Neuronal stem cell (in vitro differentiated cells): ENCODE results near the gene MIOS.

Experiments used
- DNase-seq: peaks from one replicate; pipeline ENCODE4 v3.0.0-alpha.2; 2013; ENCODE audit warnings: low spot score
- H2AFZ ChIP-seq: one replicate; pipeline ENCODE4 v1.6.1; 2013; ENCODE audit warnings: mild to moderate bottlenecking, low read length, inconsistent platforms
- H2AK5ac ChIP-seq: 2 replicates; pipeline ENCODE4 v1.6.1; 2013; ENCODE audit warnings: low read depth, mild to moderate bottlenecking, inconsistent platforms, low read length, moderate library complexity, mixed read lengths
- H2BK120ac ChIP-seq: 2 replicates; pipeline ENCODE4 v1.6.1; 2013; ENCODE audit warnings: low read depth, mild to moderate bottlenecking, inconsistent platforms, low read length, moderate library complexity, mixed read lengths
- H2BK12ac ChIP-seq: one replicate; pipeline ENCODE4 v1.6.1; 2013; ENCODE audit warnings: low read length, inconsistent platforms
- H2BK15ac ChIP-seq: 2 replicates; pipeline ENCODE4 v1.6.1; 2013; ENCODE audit warnings: mild to moderate bottlenecking, low read length, inconsistent platforms, mixed read lengths
- H2BK5ac ChIP-seq: one replicate; pipeline ENCODE4 v1.6.1; 2013; ENCODE audit warnings: inconsistent platforms, mild to moderate bottlenecking, low read length, moderate library complexity
- H3K14ac ChIP-seq: one replicate; pipeline ENCODE4 v1.6.1; 2013; ENCODE audit warnings: low read length, inconsistent platforms
- H3K18ac ChIP-seq: 2 replicates; pipeline ENCODE4 v1.6.1; 2013; ENCODE audit warnings: low read length, inconsistent platforms
- H3K23ac ChIP-seq: 2 replicates; pipeline ENCODE4 v1.6.1; 2013; ENCODE audit warnings: low read depth, mild to moderate bottlenecking, mixed read lengths, low read length, inconsistent platforms; ENCODE audit not compliant: poor library complexity
- H3K27ac ChIP-seq: replicated peaks from 3 replicates; pipeline ENCODE4 v1.5.1; 2013; ENCODE audit warnings: low read length, inconsistent platforms
- H3K27me3 ChIP-seq, 3 experiments: 2 replicates each; pipeline ENCODE4 v1.6.1; 2013; ENCODE audit warnings: low read length in 3 of 3, mild to moderate bottlenecking in 2 of 3, inconsistent platforms in 1 of 3, low read depth in 1 of 3, mixed read lengths in 1 of 3, moderate library complexity in 1 of 3; ENCODE audit not compliant: control insufficient read depth in 3 of 3, insufficient read depth in 3 of 3
- H3K36me3 ChIP-seq, 2 donors: replicated peaks in 1 of 2; 2 replicates each; pipeline ENCODE4 v1.6.1; 2013; ENCODE audit warnings: low read length in 2 of 2; ENCODE audit not compliant: control insufficient read depth in 2 of 2, insufficient read depth in 2 of 2
- H3K4ac ChIP-seq: 2 replicates; pipeline ENCODE4 v1.6.1; 2013; ENCODE audit warnings: inconsistent platforms, mild to moderate bottlenecking, low read length, moderate library complexity
- H3K4me1 ChIP-seq, 2 donors: 1 replicate in 1 of 2; 2 replicates in 1 of 2; pipeline ENCODE4 v1.6.1; 2013; ENCODE audit warnings: low read length in 2 of 2, low read depth in 1 of 2; ENCODE audit not compliant: control insufficient read depth in 2 of 2, insufficient read depth in 1 of 2
- H3K4me2 ChIP-seq: one replicate; pipeline ENCODE4 v1.6.1; 2013; ENCODE audit warnings: mild to moderate bottlenecking, low read length, inconsistent platforms; ENCODE audit not compliant: insufficient read depth, poor library complexity, severe bottlenecking
- H3K4me3 ChIP-seq, 2 donors: 2 replicates each; pipeline ENCODE4 v1.5.1; 2013; ENCODE audit warnings: low read length in 2 of 2, mild to moderate bottlenecking in 2 of 2, inconsistent platforms in 1 of 2, moderate library complexity in 1 of 2
- H3K79me1 ChIP-seq: one replicate; pipeline ENCODE4 v1.6.1; 2013; ENCODE audit warnings: low read depth, mild to moderate bottlenecking, inconsistent platforms, low read length, moderate library complexity
- H3K9ac ChIP-seq: one replicate; pipeline ENCODE4 v1.6.1; 2013; ENCODE audit warnings: mild to moderate bottlenecking, low read depth, low read length, inconsistent platforms; ENCODE audit not compliant: poor library complexity
- H3K9me3 ChIP-seq, 2 donors: replicated peaks in 1 of 2; 2 replicates each; pipeline versions ENCODE3 to v1.6.1; 2013; ENCODE audit warnings: low read length in 2 of 2, mild to moderate bottlenecking in 2 of 2, inconsistent platforms in 1 of 2, low read depth in 1 of 2, mixed read lengths in 1 of 2, moderate library complexity in 1 of 2; ENCODE audit not compliant: control insufficient read depth in 2 of 2, insufficient read depth in 1 of 2
- H4K8ac ChIP-seq: one replicate; pipeline ENCODE4 v1.6.1; 2013; ENCODE audit warnings: low read depth, mild to moderate bottlenecking, inconsistent platforms, low read length, moderate library complexity
- H4K91ac ChIP-seq: one replicate; pipeline ENCODE4 v1.6.1; 2013; ENCODE audit warnings: low read length, low read depth, mild to moderate bottlenecking, inconsistent platforms; ENCODE audit not compliant: poor library complexity
- WGBS, 2 donors: extraction: QIAGEN DNeasy Blood & Tissue Kit; methylation state at CpG; one replicate each; pipeline ENCODE4 v1.1.7; 2013; ENCODE audit warnings: missing lambda C conversion rate in 2 of 2, mixed read lengths in 1 of 2; ENCODE audit not compliant: insufficient read length in 2 of 2, insufficient replicate concordance in 1 of 2; ENCODE audit errors: extremely low coverage in 2 of 2; 5-methylcytosine and 5-hydroxymethylcytosine counted together

Gene MIOS

GRCh38 chr7:7584653-7585052, 18.0 kb downstream of the MIOS start:
- Histone ChIP-seq H3K36me3 (peaks cover 0 to 39% of the 10 kb centered on the region in 2 donors), H2AFZ (no peak overlapping the region), H3K18ac (no peak overlapping the region), H2BK120ac (no peak overlapping the region), H4K8ac (no peak overlapping the region), H3K4me3 (no peak overlapping the region), H3K9me3 (no peaks in the 10 kb centered on the region), H2BK5ac (no peak overlapping the region), H2BK12ac (no peak overlapping the region), H2AK5ac (no peak overlapping the region), H3K9ac (no peak overlapping the region), H3K79me1 (no peaks in the 10 kb centered on the region), H3K27me3 (no peaks in the 10 kb centered on the region), H3K23ac (no peak overlapping the region), H3K4me1 (peaks cover 0 to 5% of the 10 kb centered on the region in 2 donors), H3K4me2 (no peak overlapping the region), H2BK15ac (no peak overlapping the region), H3K14ac (no peak overlapping the region), H3K27ac (no peak overlapping the region), H4K91ac (no peak overlapping the region), H3K4ac (no peak overlapping the region)
- no CpG with 5 or more reads among the region's 1 CpG for WGBS, 2 donors
- DNase-seq: no peak

GRCh38 chr7:7585241-7585928, 18.7 kb downstream of the MIOS start:
- no peak overlapping the region for H2BK120ac ChIP-seq
- H3K79me1 ChIP-seq: no peaks in the 10 kb centered on the region
- no peak for DNase-seq
- no peak overlapping the region for H3K23ac ChIP-seq
- H3K9me3 ChIP-seq: no peaks in the 10 kb centered on the region
- no peak overlapping the region for H2BK12ac ChIP-seq
- no peak overlapping the region for H3K27ac ChIP-seq
- no peak overlapping the region for H2AFZ ChIP-seq
- H3K18ac ChIP-seq: no peak overlapping the region
- WGBS, 2 donors: no CpG with 5 or more reads among the region's 5 CpGs
- H3K4ac ChIP-seq: no peak overlapping the region
- H4K91ac ChIP-seq: no peak overlapping the region
- no peak overlapping the region for H3K4me2 ChIP-seq
- H2BK15ac ChIP-seq: no peak overlapping the region
- H3K9ac ChIP-seq: no peak overlapping the region
- H2AK5ac ChIP-seq: no peak overlapping the region
- H3K36me3 ChIP-seq: peaks cover 0 to 40% of the 10 kb centered on the region in 2 donors
- peaks cover 0 to 5% of the 10 kb centered on the region in 2 donors for H3K4me1 ChIP-seq
- H4K8ac ChIP-seq: no peak overlapping the region
- H2BK5ac ChIP-seq: no peak overlapping the region
- H3K4me3 ChIP-seq: no peak overlapping the region
- H3K14ac ChIP-seq: no peak overlapping the region
- no peaks in the 10 kb centered on the region for H3K27me3 ChIP-seq

- WGBS, 2 donors: no CpG with 5 or more reads among the region's 1 CpG
- no peak for DNase-seq
- H3K18ac ChIP-seq: no peak overlapping the region
These were observed 28.8 kb downstream of the MIOS start for GRCh38 chr7:7595451-7595850.

GRCh38 chr7:7596176-7596575, 29.5 kb downstream of the MIOS start:
- H3K9me3 ChIP-seq: peaks cover 4 to 19% of the 10 kb centered on the region in 2 donors
- no peak for DNase-seq
- H2BK5ac ChIP-seq: no peak overlapping the region
- H3K23ac ChIP-seq: no peak overlapping the region
- H3K79me1 ChIP-seq: no peaks in the 10 kb centered on the region
- WGBS, 2 donors: no CpG with 5 or more reads among the region's 5 CpGs
- H3K36me3 ChIP-seq: peaks cover 5 to 80% of the 10 kb centered on the region in 2 donors
- no peak overlapping the region for H4K91ac ChIP-seq
- no peak overlapping the region for H2AK5ac ChIP-seq
- H4K8ac ChIP-seq: no peak overlapping the region
- no peak overlapping the region for H3K27ac ChIP-seq
- H3K14ac ChIP-seq: no peak overlapping the region
- H3K4me3 ChIP-seq: no peak overlapping the region
- H3K4ac ChIP-seq: no peak overlapping the region
- no peak overlapping the region for H2BK12ac ChIP-seq
- H2AFZ ChIP-seq: no peak overlapping the region
- H3K27me3 ChIP-seq: no peaks in the 10 kb centered on the region
- no peak overlapping the region for H3K18ac ChIP-seq
- no peaks in the 10 kb centered on the region for H3K4me1 ChIP-seq
- H3K4me2 ChIP-seq: no peak overlapping the region
- H3K9ac ChIP-seq: no peak overlapping the region
- H2BK15ac ChIP-seq: no peak overlapping the region
- H2BK120ac ChIP-seq: no peak overlapping the region

More at GRCh38 chr7:7595451-7595850, 28.8 kb downstream of the MIOS start:
- Histone ChIP-seq H3K9me3 (peaks cover 4 to 19% of the 10 kb centered on the region in 2 donors), H2BK12ac (no peak overlapping the region), H2BK5ac (no peak overlapping the region), H2AK5ac (no peak overlapping the region), H3K4me3 (no peak overlapping the region), H3K79me1 (no peaks in the 10 kb centered on the region), H3K36me3 (peaks cover 5 to 87% of the 10 kb centered on the region in 2 donors), H2AFZ (no peak overlapping the region), H4K91ac (no peak overlapping the region), H3K9ac (no peak overlapping the region), H2BK15ac (no peak overlapping the region), H3K23ac (no peak overlapping the region), H3K4ac (no peak overlapping the region), H3K4me2 (no peak overlapping the region), H2BK120ac (no peak overlapping the region), H3K27me3 (no peaks in the 10 kb centered on the region), H3K27ac (no peak overlapping the region), H4K8ac (no peak overlapping the region), H3K14ac (no peak overlapping the region), H3K4me1 (no peaks in the 10 kb centered on the region)
